ENCODE measurements around the gene PRR35. TPM values are rescaled to one million over a fixed set of nuclear protein-coding genes. Genes with fewer than 3 reads are reported as not detected.

The PRR35 gene
- not detected for total RNA-seq

- no peak for DNase-seq (ENCODE audit: low spot score)
Observed at GRCh38 chr16:560204-560700, at the start of gene PRR35. PRR35 (plus strand) TSS chr16:560394; CDS start chr16:563295, 2,901 bp downstream.

DNA sequence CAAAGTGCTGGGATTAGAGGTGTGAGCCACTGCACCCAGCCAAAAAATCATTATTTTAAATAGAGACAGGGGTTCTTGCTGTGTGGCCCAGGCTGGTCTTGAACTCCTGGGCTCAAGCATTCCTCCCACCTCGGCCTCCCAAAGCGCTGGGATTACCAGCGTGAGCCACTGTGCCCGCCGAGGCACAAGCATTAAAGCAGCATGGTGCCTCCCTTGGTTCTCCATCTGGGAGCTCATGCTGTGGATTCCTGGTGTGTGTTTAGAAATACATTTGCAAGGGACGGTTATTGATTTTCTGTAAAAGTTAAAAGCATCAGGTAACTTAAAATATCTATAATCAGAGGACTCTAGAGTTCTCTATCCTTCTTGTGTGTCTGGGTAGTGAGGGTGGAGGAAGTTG lies 47.4 kb upstream of the PRR35 start:
- no peak for DNase-seq (ENCODE audit: low spot score)

DNA sequence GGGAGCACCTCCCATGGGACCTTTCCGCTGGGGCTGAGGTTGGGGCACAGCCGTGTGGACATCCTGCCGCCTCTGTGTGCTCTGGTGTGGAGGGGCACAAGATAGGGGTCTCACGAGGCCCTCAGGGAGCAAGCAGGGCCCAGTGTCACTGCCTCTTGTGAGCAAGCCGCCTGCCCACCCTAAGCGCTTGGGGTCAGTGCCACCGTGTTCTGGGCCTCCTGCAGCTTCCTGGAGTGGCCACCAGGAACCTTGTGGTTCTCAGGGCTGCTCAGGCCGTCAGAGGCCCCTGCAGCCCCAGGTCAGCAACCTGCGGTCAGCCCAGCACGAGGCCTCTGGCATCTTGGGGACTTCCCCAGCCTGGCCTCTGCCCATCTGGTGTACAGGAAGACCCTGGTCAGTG lies 46.2 kb upstream of the PRR35 start:
- DNase-seq (ENCODE audit: low spot score) = no peak

DNA sequence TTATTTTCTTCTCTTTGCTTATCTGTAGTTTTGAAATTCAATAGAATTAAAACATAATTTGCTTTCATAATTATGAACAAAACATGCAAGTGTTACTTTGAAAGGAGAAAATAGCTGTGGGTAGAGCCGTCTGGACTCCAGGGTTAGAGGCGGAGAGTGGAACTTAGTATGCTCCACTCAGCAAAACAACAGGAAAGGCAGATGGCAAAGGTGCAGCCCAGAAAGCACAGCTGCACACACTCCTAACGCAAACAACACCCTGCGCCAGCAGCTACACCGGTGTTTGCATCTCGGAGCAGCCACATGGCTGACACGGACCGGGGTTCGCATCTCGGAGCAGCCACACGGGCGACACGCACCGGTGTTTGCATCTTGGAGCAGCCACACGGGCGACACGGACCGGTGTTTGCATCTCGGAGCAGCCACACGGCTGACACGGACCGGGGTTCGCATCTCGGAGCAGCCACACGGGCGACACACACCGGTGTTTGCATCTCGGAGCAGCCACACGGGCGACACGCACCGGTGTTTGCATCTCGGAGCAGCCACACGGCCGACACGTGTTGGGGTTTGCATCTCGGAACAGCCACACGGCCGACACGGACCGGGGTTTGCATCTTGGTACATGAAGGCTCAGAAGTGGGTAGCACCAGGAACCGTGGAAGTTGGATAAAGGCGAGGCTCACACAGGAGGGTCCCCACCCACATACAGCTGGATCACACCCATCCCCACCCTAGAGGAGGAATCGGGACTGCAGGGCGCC lies 44.8 kb upstream of the PRR35 start:
- DNase-seq (ENCODE audit: low spot score) = no peak

GRCh38 chr16:515939-516226 lies 44.3 kb upstream of the PRR35 start:
- DNase-seq (ENCODE audit: low spot score) = no peak

DNA sequence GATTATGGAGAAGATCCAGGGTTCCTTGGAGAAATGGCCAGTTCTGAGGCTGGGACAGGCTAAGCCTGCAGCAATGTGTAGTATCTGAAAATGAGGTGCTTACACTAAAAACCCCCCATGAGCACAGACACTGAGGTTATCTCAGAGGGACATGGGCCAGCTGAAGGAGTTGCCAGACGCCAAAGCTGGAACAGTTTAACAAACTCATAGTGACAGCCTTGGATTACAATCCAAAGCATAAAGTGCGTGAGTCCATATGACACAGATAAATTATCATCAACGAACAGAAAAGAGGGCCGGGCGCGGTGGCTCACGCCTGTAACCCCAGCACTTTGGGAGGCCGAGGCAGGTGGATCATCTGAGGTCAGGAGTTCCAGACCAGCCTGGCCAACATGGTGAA lies 43.9 kb upstream of the PRR35 start:
- DNase-seq (ENCODE audit: low spot score) = no peak

GRCh38 chr16:518858-519257 lies 41.3 kb upstream of the PRR35 start:
- no peak for DNase-seq (ENCODE audit: low spot score)

GRCh38 chr16:519425-519824 lies 40.8 kb upstream of the PRR35 start:
- no peak for DNase-seq (ENCODE audit: low spot score)

- DNase-seq (ENCODE audit: low spot score) = no peak
Observed at GRCh38 chr16:519841-520687, 40.1 kb upstream of the PRR35 start.

DNA sequence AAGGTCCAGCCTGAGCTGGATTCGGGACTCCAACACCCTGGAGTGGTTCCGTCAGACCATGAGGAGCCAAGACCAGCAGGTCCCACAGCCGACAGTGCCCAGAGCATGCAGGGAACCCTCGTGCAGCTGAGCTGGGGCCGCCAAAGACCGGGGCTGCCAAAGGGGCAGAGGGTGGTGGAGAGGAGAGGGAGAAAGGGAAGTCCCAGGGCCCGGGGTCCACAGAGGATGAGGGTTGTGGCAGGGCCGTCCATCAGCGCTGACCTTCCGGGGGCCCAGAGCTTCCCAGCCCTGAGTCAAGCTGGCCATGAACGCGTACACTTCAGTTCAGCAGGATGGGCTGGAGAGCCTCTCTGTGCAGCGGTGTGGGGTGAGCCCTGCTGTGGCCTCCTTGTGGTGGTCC lies 39.3 kb upstream of the PRR35 start:
- DNase-seq (ENCODE audit: low spot score) = no peak

DNA sequence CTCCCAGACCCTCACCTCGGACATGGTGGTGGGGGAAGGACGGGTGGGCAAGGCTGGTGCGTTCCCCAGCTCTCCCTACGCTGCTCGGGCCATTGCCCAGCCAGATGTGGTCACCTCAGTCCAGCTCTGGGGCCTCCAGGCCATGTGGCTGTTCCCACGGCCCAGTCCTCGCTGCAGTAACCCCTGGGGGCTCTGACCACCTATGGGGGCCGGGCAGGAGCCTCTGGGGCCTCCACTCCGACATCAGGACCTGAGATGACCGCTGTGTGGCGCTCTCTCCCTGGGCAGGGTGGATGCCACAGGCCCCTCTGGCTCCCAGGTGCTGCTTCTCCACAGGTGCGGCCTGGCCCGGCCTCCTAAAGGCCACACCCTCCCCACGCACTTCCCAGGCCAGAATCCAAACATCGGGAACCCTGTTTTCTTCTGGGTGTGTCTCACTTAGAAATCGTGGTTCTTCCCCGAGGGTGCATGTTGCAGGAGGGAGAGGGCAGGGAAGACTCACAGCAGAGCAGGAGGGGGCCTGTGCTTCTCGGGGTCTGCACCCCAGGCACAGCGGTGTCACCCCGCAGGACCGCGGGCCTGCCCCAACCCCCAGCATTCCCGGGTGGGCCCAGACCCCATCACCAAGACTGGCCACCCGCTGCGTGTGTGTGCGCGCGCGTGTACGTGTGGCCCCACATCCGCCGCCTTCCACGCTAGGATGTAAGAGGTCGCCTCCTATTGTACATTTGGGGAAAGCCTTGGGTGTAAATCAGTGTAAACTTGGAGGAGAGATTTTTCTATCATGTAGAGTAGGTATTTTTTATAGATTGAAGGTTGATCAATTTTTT lies 38.6 kb upstream of the PRR35 start:
- DNase-seq (ENCODE audit: low spot score) = no peak

- no peak for DNase-seq (ENCODE audit: low spot score)
Observed at GRCh38 chr16:522320-523096, 37.7 kb upstream of the PRR35 start.

- DNase-seq (ENCODE audit: low spot score) = no peak
Observed at GRCh38 chr16:523097-523741, 37.0 kb upstream of the PRR35 start.

- no peak for DNase-seq (ENCODE audit: low spot score)
Observed at GRCh38 chr16:524274-525040, 35.7 kb upstream of the PRR35 start.

GRCh38 chr16:525123-525519 lies 35.1 kb upstream of the PRR35 start:
- DNase-seq (ENCODE audit: low spot score) = no peak

DNA sequence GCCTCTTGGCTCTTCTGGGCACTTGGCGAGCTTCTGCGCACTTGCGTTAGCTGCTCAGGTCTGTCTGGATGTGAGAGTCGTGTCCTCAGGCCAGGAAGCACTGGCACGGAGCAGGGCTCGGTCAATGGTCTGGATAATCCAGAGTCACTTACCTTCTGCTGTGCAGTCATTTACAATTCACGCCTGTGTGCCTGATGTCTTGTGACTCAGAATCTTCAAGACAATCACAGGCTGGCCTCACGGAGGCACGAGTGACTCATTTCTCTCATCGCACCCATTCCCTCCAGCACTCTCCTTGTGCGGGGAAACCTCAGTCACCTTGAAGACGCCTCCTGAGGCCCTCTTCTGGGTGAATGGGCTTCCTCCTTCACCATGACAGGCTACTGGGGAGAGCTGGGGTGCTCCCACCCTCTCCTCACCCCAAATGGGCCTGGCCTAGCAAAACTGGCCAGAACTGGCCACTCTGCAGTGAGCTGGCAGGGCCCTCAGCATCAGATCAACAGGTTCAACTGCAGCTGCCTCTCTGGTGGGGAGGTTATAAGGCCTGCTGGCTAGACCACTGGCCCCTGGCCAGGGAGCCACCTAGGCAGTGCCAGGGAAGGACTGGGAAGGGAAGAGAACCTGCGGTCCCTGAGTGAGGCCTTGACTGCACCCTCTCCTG lies 34.5 kb upstream of the PRR35 start:
- DNase-seq (ENCODE audit: low spot score) = peak; percentile 54

DNA sequence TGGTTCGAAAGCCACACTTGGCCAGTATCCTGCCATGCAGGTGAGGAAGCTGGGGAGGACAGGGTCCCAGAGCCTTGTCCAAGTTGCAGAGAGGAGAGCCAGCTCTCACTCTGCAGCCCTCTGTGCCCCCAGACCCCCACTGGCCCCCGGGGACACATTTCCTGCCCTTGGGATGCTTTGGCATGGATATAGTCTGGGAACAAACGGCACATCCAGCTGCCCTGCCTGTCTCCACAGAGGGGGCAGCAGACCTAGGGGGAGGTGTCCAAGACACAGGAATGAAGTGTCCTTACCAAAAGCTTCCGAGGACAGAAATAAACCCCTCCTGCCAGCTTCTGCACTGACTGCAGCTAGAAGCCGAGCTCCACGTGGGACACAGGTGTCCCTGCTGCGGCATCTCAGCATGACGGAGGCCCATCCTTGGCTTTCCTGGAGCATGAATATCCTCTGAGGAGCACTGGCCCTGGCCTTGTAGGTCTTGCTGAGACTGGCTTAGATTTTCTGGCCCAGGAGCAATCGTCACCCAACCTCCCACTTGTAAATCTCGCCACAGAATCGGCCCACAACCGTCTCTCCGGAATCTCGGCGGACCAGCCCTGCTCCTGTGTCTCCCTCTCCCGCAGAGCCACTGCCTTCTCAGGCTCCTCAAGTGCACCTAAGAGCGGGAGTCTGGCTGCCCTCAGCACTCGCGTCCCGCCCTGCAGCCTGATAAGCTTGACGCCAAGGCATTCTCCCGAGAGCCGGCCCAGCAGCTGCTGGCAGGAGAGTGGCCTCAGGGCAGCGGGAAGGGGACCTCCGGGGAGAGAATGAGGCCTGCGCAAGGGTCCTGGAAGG lies 33.8 kb upstream of the PRR35 start:
- no peak for DNase-seq (ENCODE audit: low spot score)

GRCh38 chr16:527015-527903 lies 32.9 kb upstream of the PRR35 start, which contains the start of gene CAPN15:
CAPN15 (plus strand) TSS chr16:527712; CDS start chr16:546839, 19,127 bp downstream.
- peak; percentile 82 for DNase-seq (ENCODE audit: low spot score)

Data from mucosa of gallbladder (tissue), 1 donor.